ENCODE results near the gene KRT77.

GRCh38 chr12:52735816-52736632 lies 32.7 kb upstream of the KRT77 start:
- TF ChIP-seq CTCF (conservative IDR thresholded peaks at IDR 0.05; ENCODE audit: low read depth in 2 of 2) (no peak), EZH2 (IDR thresholded peaks at IDR 0.05; ENCODE audit: low read depth, unreplicated experiment) (no peak), POLR2AphosphoS5 (IDR thresholded peaks at IDR 0.05; ENCODE audit: low read depth) (no peak), REST (IDR thresholded peaks at IDR 0.05; ENCODE audit: unreplicated experiment) (no peak), ETS1 (IDR thresholded peaks at IDR 0.05) (no peak), EZH2phosphoT487 (IDR thresholded peaks at IDR 0.05; ENCODE audit: unreplicated experiment) (no peak), CREB1 (CRISPR knock-in tag; IDR thresholded peaks at IDR 0.05; ENCODE audit: low read depth) (no peak), JUNB (IDR thresholded peaks at IDR 0.05; ENCODE audit: unreplicated experiment) (no peak), ZNF331 (CRISPR knock-in tag; IDR thresholded peaks at IDR 0.05; ENCODE audit: low read depth) (no peak)

All from GM23338 (cell line).